GM12878 (cell line): Measurements from ENCODE around the gene AVP. TPM values are rescaled to one million over a fixed set of nuclear protein-coding genes. Genes with fewer than 3 reads are reported as not detected.

Experiments used
- ATAC-seq: fragments of 200-7000 bp; cut with Tn5 transposase; 3 replicates; pipeline ENCODE4 v1.9.1; 2020; ENCODE audit warnings: mild to moderate bottlenecking, moderate library complexity
- BruUV-seq: library from RNA; stranded (reverse); fragments of 400-500 nt; replicated peaks from 2 replicates; lab custom pipeline; 2021; lab: Mats Ljungman, UMichigan
- CTCF ChIA-PET: fragments of 300-600 bp; sonication (Branson Sonifier 250); formaldehyde crosslinking; extraction: SDS; loops from one replicate; lab custom pipeline; 2021; ENCODE audit warnings: inconsistent platforms; lab: Yijun Ruan, JAX
- POLR2A ChIA-PET: fragments of 350-600 bp; formaldehyde crosslinking; extraction: SDS; loops from one replicate; lab custom pipeline; 2021; ENCODE audit warnings: inconsistent platforms; lab: Charles Lee
- RAD21 ChIA-PET: fragments of 300-600 bp; sonication (Branson Sonifier 250); formaldehyde crosslinking; loops from one replicate; lab custom pipeline; 2023; ENCODE audit warnings: antibody characterized with exemption; ENCODE audit not compliant: unreplicated experiment; lab: Charles Lee
- SMC1A ChIA-PET: fragments of 300-600 bp; sonication (Branson Sonifier 250); formaldehyde crosslinking; loops from one replicate; lab custom pipeline; 2023; ENCODE audit not compliant: unreplicated experiment, uncharacterized antibody; lab: Charles Lee
- DNase-seq: peaks from one replicate; pipeline ENCODE4 v3.0.0-alpha.2; 2011; ENCODE audit warnings: low read depth, low spot score
- FAIRE-seq: peaks from 3 replicates; lab custom pipeline; 2011; peaks lifted over from hg19 to GRCh38; lab: Jason Lieb, UNC
- H2AFZ ChIP-seq: 2 replicates; pipeline ENCODE4 v1.6.0; 2011; ENCODE audit warnings: low read depth, low read length, control low read depth; ENCODE audit not compliant: control insufficient read depth
- H3K27ac ChIP-seq: 2 replicates; pipeline ENCODE4 v1.5.1; 2011; ENCODE audit warnings: control low read depth; ENCODE audit not compliant: control insufficient read depth, insufficient read depth
- H3K27me3 ChIP-seq, 2 experiments: replicated peaks in 1 of 2; 2 replicates each; pipeline versions ENCODE4 v1.6.0 to v1.6.1; 2011; ENCODE audit warnings: low read length in 1 of 2; ENCODE audit not compliant: control insufficient read depth in 2 of 2, insufficient read depth in 2 of 2
- H3K36me3 ChIP-seq, 2 experiments: 2 replicates each; pipeline ENCODE4 v1.5.1; 2011; ENCODE audit warnings: low read length in 1 of 2; ENCODE audit not compliant: control insufficient read depth in 2 of 2, insufficient read depth in 2 of 2
- H3K4me1 ChIP-seq: 2 replicates; pipeline ENCODE4 v1.6.1; 2011; ENCODE audit warnings: mild to moderate bottlenecking, low read length, moderate library complexity, mixed read lengths; ENCODE audit not compliant: control insufficient read depth, insufficient read depth
- H3K4me2 ChIP-seq: 2 replicates; pipeline ENCODE4 v1.6.0; 2011; ENCODE audit warnings: control low read depth; ENCODE audit not compliant: control insufficient read depth, insufficient read depth
- H3K4me3 ChIP-seq: fragments of 200-600 bp; sonication (generic); 2 replicates; pipeline ENCODE4 v1.5.1; 2016
- H3K79me2 ChIP-seq: 2 replicates; pipeline ENCODE4 v1.6.0; 2011; ENCODE audit warnings: low read length; ENCODE audit not compliant: control insufficient read depth, insufficient read depth
- H3K9ac ChIP-seq: 2 replicates; pipeline ENCODE4 v1.8.0; 2011; ENCODE audit warnings: low read length, control low read depth, mixed read lengths; ENCODE audit not compliant: control insufficient read depth, insufficient read depth
- H3K9me3 ChIP-seq: replicated peaks from 3 replicates; pipeline ENCODE4 v1.5.1; 2011; ENCODE audit warnings: mild to moderate bottlenecking, low read length; ENCODE audit not compliant: control insufficient read depth, insufficient read depth
- H4K20me1 ChIP-seq: 2 replicates; pipeline ENCODE4 v1.6.0; 2011; ENCODE audit not compliant: control insufficient read depth, insufficient read depth
- CBFB ChIP-seq: IDR thresholded peaks from 2 replicates; pipeline ENCODE4 v1.6.1; 2016; ENCODE audit warnings: antibody characterized with exemption, low read depth
- HDAC2 ChIP-seq: fragments of 200-600 bp; sonication (generic); IDR thresholded peaks from 2 replicates; pipeline ENCODE4 v1.6.1; 2017
- KLF5 ChIP-seq: fragments of 450-650 bp; IDR thresholded peaks from 2 replicates; pipeline ENCODE4 v1.6.1; 2014; ENCODE audit warnings: mild to moderate bottlenecking; ENCODE audit not compliant: partially characterized antibody
- MTA3 ChIP-seq: IDR thresholded peaks from 2 replicates; pipeline ENCODE4 v1.6.1; 2012; ENCODE audit warnings: low read length, inconsistent platforms, borderline replicate concordance
- MYB ChIP-seq: fragments of 150-350 bp; IDR thresholded peaks from 2 replicates; pipeline ENCODE4 v1.6.1; 2014; ENCODE audit warnings: mild to moderate bottlenecking, low read depth, low read length, borderline replicate concordance
- POLR2AphosphoS2 ChIP-seq: IDR thresholded peaks from 2 replicates; pipeline ENCODE4 v1.6.1; 2011; ENCODE audit warnings: low read depth, mild to moderate bottlenecking, low read length, improper control_type of control experiment, moderate library complexity
- RUNX3 ChIP-seq: IDR thresholded peaks from 2 replicates; pipeline ENCODE4 v1.6.1; 2012; ENCODE audit warnings: low read length, inconsistent platforms
- WRNIP1 ChIP-seq: IDR thresholded peaks from 2 replicates; pipeline ENCODE4 v1.6.1; 2011; ENCODE audit warnings: low read depth, low read length, improper control_type of control experiment, borderline replicate concordance
- ZNF687 ChIP-seq: fragments of 450-650 bp; IDR thresholded peaks from 2 replicates; pipeline ENCODE4 v1.6.1; 2017; ENCODE audit warnings: mild to moderate bottlenecking, moderate library complexity
- WGBS: methylation state at CpG from one replicate; pipeline ENCODE4 v1.1.6; 2016; ENCODE audit warnings: low lambda C conversion rate; ENCODE audit not compliant: insufficient replicate concordance, insufficient coverage; ENCODE audit errors: missing lambda C conversion rate; 5-methylcytosine and 5-hydroxymethylcytosine counted together
- in situ Hi-C: fragments of 300-500 bp; cut with MboI; formaldehyde crosslinking; loops from 9 replicates; pipeline ENCODE4 v1.14.3; 2018; ENCODE audit warnings: mixed read lengths
- intact Hi-C: fragments of 100-400 bp; cut with micrococcal nuclease; formaldehyde crosslinking; loops from one replicate; pipeline ENCODE4 v1.14.2; 2022; ENCODE audit not compliant: unreplicated experiment
- polyA plus RNA-seq, 11 experiments: library from polyadenylated mRNA; depleted of rRNA in 4 of 11; unstranded in 6 of 11; stranded (reverse) in 5 of 11; fragments of >200 nt; fragmentation: Nextera tagmentation in 4 of 11; fragmentation: Illumina TruSeq in 1 of 11; extraction: Ambion mirVana in 4 of 11; extraction: Trizol in 1 of 11; gene quantifications; 1 replicate in 1 of 11; 2 replicates in 10 of 11; pipeline versions ENCODE4 v1.2.1 to v1.2.3, GENCODE V29; 2011 to 2016; ENCODE audit warnings: inconsistent platforms in 2 of 11, missing spikeins in 2 of 11, low read depth in 1 of 11
- total RNA-seq, 4 experiments: library from RNA; depleted of rRNA in 3 of 4; stranded (reverse); fragments of >200 nt in 3 of 4; fragmentation: Illumina TruSeq in 1 of 4; extraction: Trizol in 1 of 4; gene quantifications; 2 replicates each; pipeline versions ENCODE4 v1.2.1 to v1.2.3, GENCODE V29; 2013 to 2021
- TF ChIP-seq, protein P1 (sequence below): IDR thresholded peaks from 2 replicates; pipeline ENCODE4 v1.6.1; 2012; ENCODE audit warnings: low read depth, low read length, improper control_type of control experiment

AVP gene
- total and polyA plus RNA-seq, 10 of the 15 experiments (the other 5 are each of a cell fraction or from before 2014, with no cell fraction given) = not detected

DNA sequence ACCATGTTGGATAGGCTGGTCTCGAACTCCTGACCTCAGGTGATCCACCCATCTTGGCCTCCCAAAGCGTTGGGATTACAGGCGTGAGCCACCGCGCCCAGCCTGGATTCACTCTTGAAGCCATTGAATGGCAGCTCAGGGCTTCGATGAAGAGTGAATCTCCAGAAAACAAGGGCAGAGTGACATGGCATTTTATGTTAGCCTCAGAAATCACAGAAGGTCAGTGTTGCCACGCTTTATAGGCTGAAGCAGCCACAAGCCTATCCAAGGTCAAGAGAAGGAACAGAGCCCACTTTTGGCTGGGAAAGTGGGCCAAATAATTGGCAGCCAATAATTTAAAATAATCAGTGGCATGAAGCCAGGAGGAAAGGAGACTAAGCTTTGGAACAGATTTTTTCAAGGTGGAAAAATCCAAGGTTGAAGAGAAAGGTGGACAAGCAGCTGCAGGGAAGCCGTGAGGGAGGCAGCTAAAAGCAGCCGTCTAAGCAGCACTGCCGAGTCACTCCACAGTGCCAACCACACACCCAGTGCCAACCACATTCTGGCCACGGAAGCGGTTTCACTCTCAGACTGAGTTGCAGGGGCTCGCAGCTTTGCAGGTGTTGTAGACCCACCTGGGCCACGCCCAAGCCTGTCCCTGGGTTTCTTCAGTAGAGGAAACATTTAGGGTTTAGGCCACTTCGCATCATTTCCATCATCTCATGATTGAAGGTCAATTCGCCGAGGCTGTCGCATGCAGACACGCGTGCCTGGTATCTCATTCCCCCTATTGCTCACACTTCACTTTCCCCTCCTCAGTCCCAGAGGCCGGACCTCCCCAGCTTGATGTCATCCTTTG lies 17.4 kb upstream of the AVP start:
- Histone ChIP-seq H3K79me2 (no peaks in the 10 kb centered on the region), H3K4me2 (no peak overlapping the region), H2AFZ (no peak overlapping the region), H3K4me3 (no peak overlapping the region), H3K36me3 (no peaks in the 10 kb centered on the region), H4K20me1 (no peaks in the 10 kb centered on the region), H3K27me3 (no peaks in the 10 kb centered on the region), H3K9ac (no peak overlapping the region), H3K27ac (no peak overlapping the region), H3K9me3 (no peaks in the 10 kb centered on the region), H3K4me1 (peaks cover 3% of the 10 kb centered on the region)
- ChIA-PET POLR2A (no interaction called here), SMC1A (interaction anchor here (0.6 kb wide), 1 partner anchor 234 kb away, joined by 3 read pairs; no protein-coding TSS in a partner anchor), CTCF (interaction anchor here (0.6 to 0.8 kb wide), 2 partner anchors 214 to 461 kb away, joined by 3 read pairs; no protein-coding TSS in a partner anchor), RAD21 (no interaction called here)
- in situ Hi-C loops = no loop called here
- BruUV-seq = no TSS peak
- TF ChIP-seq, protein P1, sequence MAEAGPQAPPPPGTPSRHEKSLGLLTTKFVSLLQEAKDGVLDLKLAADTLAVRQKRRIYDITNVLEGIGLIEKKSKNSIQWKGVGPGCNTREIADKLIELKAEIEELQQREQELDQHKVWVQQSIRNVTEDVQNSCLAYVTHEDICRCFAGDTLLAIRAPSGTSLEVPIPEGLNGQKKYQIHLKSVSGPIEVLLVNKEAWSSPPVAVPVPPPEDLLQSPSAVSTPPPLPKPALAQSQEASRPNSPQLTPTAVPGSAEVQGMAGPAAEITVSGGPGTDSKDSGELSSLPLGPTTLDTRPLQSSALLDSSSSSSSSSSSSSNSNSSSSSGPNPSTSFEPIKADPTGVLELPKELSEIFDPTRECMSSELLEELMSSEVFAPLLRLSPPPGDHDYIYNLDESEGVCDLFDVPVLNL = no peak
- peak; percentile 30; the same call in 1 of the 2 replicates for TF ChIP-seq RUNX3
- ATAC-seq = peak; percentile 88
- DNase-seq = peak; percentile 5
- 34% methylated on average over 21 of the region's 21 CpGs for WGBS
- no peak for FAIRE-seq
- intact Hi-C loops = no loop called here

DNA sequence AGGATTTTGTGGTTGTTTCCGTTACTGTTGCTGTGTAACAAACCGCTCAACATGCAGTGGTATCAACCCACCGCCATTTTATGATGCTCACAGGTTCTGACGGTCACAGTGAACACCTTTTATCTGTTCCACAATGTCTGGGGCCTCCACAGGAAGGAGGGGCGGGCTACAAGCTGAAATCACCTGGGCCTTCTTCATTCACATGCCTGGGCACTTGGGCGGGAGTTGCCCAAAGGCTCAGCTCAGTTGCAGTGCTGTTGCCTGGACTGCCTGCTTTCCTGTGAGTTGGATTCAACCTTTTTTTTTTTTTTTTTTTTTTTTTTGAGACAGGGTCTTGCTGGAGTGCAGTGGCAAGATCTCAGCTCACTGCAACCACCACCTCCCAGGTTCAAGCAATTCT lies 16.7 kb upstream of the AVP start:
- Histone ChIP-seq H3K9ac (no peak overlapping the region), H3K4me3 (no peak overlapping the region), H3K9me3 (no peaks in the 10 kb centered on the region), H3K4me2 (no peak overlapping the region), H2AFZ (no peak overlapping the region), H4K20me1 (no peaks in the 10 kb centered on the region), H3K4me1 (peaks cover 3% of the 10 kb centered on the region), H3K36me3 (no peaks in the 10 kb centered on the region), H3K27ac (no peak overlapping the region), H3K27me3 (no peaks in the 10 kb centered on the region), H3K79me2 (no peaks in the 10 kb centered on the region)
- WGBS = 70% methylated on average over 6 of the region's 6 CpGs
- RAD21 ChIA-PET = no interaction called here
- SMC1A ChIA-PET = no interaction called here
- no peak for FAIRE-seq
- intact Hi-C loops (no loop called here), in situ Hi-C loops (no loop called here)
- CTCF ChIA-PET = no interaction called here
- POLR2A ChIA-PET = no interaction called here
- BruUV-seq = no TSS peak
- ATAC-seq = no peak
- DNase-seq = no peak
- TF ChIP-seq KLF5 (no peak), POLR2AphosphoS2 (no peak), HDAC2 (no peak), CBFB (no peak), ZNF687 (no peak), MTA3 (no peak), WRNIP1 (no peak), MYB (no peak)
